Activated gamma-delta T cell treated with anti-CD3 and anti-CD28 coated beads, Interleukin-2, amount 50 U/mL, for 16 hours (primary cell): ENCODE results near the gene GRIK4.

Experiments used
- DNase-seq: peaks from one replicate; pipeline ENCODE4 v3.0.0-alpha.2; 2020; ENCODE audit warnings: low read depth

GRIK4 gene

GRCh38 chr11:120882175-120882574 lies 370.6 kb downstream of the GRIK4 start:
- DNase-seq: no peak

- DNase-seq: no peak
These were observed 372.0 kb downstream of the GRIK4 start for GRCh38 chr11:120883404-120884080.

DNA sequence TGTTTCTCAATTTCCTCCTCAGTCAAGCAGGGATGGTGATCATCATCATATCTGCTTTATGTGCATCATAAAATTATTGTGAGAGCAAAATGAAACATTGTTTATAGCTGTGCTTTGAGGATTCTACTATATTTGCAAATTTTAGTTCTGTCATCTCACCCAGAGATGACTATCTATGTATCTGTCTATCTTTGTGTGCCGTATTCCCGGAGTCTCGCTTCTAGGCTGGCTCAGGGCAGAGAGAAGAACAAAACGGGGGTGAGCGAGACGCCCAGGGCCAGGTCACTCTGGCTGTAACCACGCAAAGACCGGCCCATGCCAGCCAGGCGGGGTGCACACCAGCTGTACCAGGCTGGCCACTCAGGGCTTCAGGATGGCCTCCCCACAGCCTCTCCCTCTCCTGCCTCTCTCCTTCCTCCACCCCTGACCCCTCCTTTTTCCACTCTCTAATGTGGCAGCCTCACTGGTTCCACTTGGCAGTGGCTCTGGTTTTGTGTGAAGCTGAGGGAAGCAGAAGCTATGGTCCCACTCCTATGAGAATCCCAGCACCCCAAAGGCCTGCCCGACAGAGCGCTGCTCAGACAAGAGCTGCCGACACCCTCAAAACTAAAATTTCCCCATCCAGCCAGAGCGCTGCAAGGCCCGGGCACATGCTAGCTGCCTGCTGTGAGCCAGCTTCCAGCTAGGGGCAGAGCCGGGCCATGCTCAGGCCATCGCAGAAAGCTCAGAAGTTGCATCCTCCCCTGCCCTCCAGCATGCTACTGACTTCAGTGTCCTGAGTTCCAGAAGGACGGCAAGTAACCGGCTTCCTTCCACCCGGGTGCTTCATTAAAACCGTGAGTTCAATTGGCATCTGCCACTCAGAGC lies 372.8 kb downstream of the GRIK4 start:
- DNase-seq: no peak

GRCh38 chr11:120890609-120891320 lies 379.2 kb downstream of the GRIK4 start:
- DNase-seq: no peak

GRCh38 chr11:120893440-120894201 lies 382.1 kb downstream of the GRIK4 start:
- DNase-seq: no peak

- DNase-seq: no peak
These were observed 382.8 kb downstream of the GRIK4 start for GRCh38 chr11:120894202-120894985.

DNA sequence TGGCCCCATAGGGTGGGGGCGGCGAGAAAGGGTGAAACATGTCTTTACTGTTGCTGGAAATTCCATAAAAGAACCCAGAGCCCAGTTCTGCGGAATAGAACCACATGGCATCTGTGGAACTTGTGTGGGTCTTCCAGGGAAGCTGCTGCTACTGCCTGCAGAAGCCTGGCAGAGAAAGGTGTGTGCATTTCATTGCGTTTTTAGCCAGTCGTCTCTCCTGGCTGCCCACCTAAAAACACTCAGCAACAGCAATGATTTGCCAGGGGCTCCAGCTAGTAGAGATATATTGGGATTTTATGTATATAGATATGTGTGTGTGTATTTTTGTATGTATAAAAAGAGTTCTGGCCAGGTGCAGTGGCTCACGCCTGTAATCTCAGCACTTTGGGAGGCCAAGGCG lies 385.1 kb downstream of the GRIK4 start:
- DNase-seq: no peak

DNA sequence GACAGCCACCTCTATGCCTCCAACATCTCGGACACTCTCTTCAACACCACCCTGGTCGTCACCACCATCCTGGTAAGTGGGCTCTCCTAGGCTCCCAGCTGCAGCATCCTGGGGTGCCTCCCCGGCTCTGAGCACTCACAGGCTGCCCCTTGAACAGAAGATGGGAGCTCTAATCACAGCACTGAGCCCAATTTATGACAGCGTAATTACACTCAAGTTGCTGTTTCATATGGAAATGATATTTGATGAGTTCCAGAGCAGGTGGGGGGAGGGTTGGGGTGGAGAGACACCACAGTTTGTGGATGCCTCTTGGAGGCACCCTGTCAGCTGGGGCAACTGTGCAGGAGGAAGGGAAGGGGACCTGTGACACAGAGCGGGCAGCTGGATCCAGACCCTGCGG lies 387.0 kb downstream of the GRIK4 start:
- DNase-seq: no peak

DNA sequence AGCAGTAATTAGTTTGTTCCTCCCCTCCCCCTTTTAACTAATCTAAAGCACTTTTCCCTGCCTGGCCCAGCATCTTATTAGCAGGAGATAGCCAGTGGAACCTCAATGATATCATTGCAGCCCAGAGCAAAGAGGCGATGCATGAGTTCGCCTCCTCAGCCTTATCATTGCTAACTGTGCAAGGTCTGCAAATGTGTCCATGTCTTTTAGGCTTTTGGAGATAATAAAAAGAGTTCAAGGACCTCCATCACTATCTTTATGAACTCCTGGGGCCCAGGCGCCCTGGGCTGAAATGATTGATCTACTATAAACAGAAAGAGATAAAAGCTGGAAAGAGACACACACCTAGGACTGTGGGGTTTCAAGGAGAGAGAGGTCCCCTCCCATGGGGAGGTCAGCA lies 388.2 kb downstream of the GRIK4 start:
- DNase-seq: no peak

DNA sequence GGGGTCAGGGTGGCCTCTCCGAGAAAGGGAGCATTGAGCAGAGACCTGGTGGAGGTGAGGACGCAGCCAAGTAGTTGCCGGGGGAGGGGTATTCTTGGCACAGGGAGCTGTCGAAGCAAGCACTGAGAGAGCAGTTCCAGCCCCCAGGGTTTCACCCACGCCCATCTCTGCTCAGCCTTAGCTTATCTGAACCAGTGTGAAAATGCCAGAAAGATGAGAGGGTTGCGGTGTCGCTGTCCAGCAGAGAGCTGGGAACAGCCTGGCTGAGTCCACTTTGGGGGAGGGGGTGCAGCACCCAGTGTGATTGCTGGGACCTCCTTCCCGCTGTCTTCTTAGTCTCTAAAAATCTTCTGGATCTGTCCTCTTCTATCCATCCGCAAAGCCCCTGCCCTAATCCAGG lies 389.1 kb downstream of the GRIK4 start:
- no peak for DNase-seq

DNA sequence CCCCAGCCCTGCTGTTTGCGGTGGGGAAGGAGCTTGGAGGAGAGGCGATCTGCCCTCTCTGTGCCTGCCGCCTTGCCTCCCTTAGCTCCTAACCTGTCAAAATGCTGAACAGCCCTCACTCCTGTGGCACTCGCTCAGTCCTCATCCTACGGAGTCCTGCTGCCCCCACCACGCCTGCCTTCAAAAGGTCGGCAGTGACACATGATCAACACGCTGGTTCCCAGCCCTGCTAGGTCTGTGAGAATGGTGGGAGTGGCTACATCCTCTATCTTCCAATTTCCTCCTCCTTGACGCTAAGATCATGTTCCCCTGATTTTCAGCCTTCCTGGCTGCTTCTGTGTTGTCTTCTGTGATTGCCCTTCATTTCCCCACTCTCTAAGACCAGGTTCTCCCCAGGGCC lies 392.1 kb downstream of the GRIK4 start:
- no peak for DNase-seq

GRCh38 chr11:120904116-120904515 lies 392.6 kb downstream of the GRIK4 start:
- no peak for DNase-seq

- no peak for DNase-seq
These were observed 395.2 kb downstream of the GRIK4 start for GRCh38 chr11:120906766-120907165.

- no peak for DNase-seq
These were observed 396.4 kb downstream of the GRIK4 start for GRCh38 chr11:120907971-120908370.

DNA sequence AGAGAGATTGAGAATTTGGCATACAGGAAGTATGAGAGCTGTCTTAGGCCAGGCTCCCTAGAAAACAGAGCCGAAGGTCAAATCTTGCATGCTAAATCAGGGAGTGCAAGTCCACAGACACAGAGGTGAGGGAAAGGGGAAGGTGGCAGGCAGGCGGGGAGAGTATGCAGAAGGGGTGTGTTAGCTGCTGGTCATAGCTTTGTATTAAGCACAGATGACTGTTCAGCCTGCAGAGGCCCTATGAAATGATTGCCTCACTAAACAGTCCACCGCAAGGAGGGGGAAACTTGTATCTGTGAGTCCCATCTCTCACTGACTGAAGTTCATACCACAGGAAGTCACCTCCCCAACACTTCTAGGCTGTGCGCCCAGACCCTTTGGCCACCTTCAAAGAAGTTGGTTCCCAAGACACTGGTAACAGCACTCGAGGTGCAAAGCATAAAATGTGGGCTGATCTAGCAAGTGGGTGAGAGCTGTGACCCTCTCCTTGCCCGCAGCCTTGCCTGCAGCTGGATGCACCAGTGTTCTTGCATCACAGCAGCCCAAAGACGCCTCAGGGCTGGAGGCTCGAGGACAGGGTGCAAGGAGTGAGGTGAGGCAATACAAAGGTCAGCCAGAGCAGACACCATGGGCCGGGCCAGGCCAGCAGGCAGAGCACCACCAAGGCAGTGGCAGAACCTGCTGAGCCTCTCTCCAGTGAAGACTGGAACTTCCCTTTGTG lies 397.1 kb downstream of the GRIK4 start:
- DNase-seq: no peak

GRCh38 chr11:120909676-120910416 lies 398.3 kb downstream of the GRIK4 start:
- no peak for DNase-seq

- no peak for DNase-seq
These were observed 400.4 kb downstream of the GRIK4 start for GRCh38 chr11:120911943-120912342.

- no peak for DNase-seq
These were observed 401.0 kb downstream of the GRIK4 start for GRCh38 chr11:120912504-120912903.

DNA sequence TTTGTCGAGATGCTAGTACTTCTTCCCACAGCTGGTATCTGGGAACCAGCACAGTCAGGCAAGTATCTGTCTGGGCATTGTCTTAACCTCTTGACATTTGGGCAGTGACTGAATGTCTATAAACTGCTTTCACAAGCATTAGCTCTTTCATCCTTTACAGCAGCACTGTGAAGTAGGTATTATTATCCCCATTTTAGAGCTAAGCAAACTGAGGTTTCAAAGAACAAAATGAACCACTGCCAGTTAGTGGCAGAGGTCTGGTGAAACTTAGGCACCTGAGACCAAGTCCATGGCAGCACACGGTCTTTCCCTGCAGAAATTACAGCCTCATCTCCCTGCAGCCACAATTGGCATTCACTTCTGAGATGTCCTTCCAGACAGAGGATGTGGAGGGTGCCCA lies 401.4 kb downstream of the GRIK4 start:
- DNase-seq: no peak

DNA sequence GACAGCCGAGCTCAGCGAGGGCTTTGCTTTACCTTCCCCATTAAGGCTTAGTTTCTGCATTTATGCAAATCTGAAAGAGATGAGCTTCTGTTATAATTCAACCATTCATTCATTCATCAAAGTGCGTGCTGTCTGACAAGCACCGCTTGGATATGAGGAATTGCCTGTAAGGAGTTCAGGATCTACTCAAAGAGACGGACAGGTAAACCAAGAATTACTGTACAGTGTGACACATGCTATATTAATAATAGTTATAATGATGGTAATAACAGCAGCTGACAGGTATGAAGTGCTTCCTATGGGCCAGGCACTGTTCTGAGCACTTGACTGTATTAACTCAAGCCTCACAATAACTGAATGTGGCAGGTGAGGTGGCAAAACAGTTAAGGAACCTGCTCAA lies 402.5 kb downstream of the GRIK4 start:
- no peak for DNase-seq
